NCI-H2171 treated with DMSO at 0.1 percent for 48 hours (cell line): ENCODE data around the gene NDUFC2.
"Not testable (repeated sequence)": the region's sequence is repeated elsewhere in the genome, so short reads cannot be mapped to it uniquely, and the experiment has no call there.

Experiments
- DNase-seq: peaks from one replicate; lab custom pipeline; 2025; lab: John Stamatoyannopoulos, UW

The NDUFC2 gene

GRCh38 chr11:78079232-78080083 lies at the start of gene NDUFC2:
TSS of gene NDUFC2 (minus strand) at chr11:78079862. CDS start at chr11:78079744, 118 bp downstream.
- DNase-seq, result peak; percentile 79

- no peak for DNase-seq
Observed at GRCh38 chr11:78127403-78127802, 47.7 kb upstream of the NDUFC2 start.

GRCh38 chr11:78112582-78113275 lies 33.1 kb upstream of the NDUFC2 start:
- no peak for DNase-seq

DNA sequence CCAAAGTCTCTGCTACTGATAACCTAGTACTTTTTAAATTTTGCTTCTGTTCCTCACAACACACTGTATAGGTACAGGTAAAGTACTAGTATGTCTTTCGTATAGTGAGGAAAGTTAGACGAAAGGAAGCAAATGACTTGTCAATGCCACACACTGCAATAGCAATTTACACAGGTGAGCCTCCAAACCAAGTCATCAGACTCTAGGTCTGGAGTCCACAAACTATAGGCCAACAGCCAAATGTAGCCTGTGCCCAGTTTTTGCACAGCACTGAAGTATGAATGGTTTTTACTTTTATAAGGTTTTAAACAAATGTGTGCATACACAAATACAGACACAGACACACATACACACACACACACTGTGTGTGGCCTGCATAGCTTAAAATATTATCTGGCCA lies 31.6 kb upstream of the NDUFC2 start:
- no peak for DNase-seq

DNA sequence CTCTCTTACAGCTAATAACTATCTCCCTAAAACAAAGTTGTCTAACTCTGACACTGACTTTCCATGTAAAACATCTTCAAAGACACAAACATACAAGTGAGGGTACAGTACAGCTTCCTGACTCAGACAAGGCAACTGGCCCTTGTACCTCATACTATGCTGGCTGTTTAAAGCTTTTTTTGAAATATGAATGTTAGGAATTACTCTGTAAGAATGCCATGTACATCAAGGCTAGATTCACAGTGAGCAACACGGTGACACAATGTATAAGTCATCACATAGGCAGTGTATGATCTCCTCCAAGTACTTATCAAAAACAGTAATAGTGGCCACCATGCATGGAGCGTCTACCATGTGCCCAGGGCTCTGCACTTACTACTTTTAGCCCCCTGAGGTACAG lies 31.2 kb upstream of the NDUFC2 start:
- no peak for DNase-seq

GRCh38 chr11:78110351-78110750 lies 30.7 kb upstream of the NDUFC2 start:
- DNase-seq, result no peak

DNA sequence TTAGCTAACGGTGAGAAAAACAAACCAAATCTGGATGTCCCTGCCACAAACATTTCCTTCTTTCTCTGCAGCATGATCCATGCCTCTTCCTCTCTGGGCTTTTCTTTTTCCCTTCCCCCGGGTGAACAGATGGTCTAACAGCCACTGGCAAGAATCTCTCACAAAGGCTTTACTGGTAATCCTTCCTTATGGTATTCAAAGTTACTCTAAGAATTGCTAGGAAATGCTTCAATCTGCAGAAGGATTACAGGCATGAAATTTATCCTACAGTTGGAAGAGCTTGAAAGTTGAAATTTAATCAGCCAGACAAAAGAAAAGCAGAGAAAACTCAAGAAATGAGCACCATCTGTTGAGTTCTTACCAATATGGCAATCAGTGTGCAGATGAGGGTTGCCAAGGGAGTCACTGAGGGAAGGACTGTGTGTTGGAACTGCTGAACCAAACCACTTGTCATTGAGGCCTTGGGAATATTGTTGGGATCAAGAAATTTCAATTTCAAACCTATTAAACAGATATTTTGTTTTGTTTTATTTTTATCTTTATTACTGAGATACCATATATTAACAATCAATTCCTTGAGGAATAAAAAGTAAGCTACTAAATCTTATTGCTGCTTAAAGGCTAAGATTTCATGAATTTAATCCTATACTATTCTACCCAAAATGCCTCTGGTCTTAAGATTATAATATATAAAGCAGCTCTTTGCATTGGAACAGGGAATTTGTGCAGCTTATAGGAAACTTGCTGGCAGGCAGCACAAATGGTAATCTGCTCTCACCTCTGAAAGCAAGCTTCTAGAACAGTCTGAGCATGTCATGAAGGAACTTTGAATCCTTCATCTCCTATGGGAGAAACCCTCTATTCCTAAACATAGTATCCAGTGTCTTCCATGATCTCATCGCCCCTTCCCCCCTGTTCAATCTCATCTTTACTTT lies 29.7 kb upstream of the NDUFC2 start:
- DNase-seq, result peak; percentile 97

GRCh38 chr11:78100676-78101472 lies 21.2 kb upstream of the NDUFC2 start:
- DNase-seq, result peak; percentile 89

DNA sequence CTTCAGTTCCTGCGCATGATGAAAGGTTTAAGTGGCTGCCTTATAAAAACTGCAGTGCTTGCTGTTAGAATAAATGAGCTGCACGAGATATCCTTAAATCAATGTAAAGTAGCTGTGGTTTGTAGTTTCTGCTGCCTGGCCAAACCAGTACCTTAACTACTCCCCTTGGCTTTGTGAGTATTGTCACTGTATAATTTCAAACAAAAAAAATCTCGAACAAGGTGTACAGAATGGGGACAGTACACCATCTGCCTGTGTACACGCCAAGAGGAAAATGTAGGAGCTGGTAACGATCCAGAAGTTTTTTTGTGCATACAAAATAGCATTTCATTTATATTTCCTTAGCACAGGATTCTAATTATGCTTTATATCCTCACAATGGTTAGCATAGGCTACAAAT lies 20.6 kb upstream of the NDUFC2 start:
- DNase-seq, result peak; percentile 88

GRCh38 chr11:78099666-78100065 lies 20.0 kb upstream of the NDUFC2 start:
- DNase-seq, result peak; percentile 64

GRCh38 chr11:78097666-78098385 lies 18.2 kb upstream of the NDUFC2 start:
- DNase-seq, result no peak

- DNase-seq, result no peak
Observed at GRCh38 chr11:78094250-78094649, 14.6 kb upstream of the NDUFC2 start.

GRCh38 chr11:78086521-78087074 lies 6.9 kb upstream of the NDUFC2 start:
- DNase-seq, result not testable (repeated sequence)

GRCh38 chr11:78085972-78086371 lies 6.3 kb upstream of the NDUFC2 start:
- DNase-seq, result peak; percentile 24

DNA sequence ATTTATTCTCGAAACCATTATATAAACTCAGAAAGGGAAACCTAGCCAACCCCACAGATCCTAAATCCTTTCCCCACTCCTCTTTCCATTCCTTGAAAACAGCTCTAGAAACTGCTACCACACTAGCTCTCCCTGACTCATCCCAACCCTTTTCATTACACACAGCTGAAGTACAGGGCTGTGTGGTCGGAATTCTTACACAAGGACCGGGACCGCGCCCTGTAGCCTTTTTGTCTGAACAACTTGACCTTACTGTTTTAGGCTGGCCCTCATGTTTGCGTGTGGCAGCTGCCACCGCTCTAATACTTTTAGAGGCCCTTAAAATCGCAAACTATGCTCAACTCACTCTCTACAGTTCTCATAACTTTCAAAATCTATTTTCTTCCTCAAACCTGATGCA lies 4.8 kb upstream of the NDUFC2 start:
- not testable (repeated sequence) for DNase-seq

GRCh38 chr11:78083021-78083420 lies 3.4 kb upstream of the NDUFC2 start:
- no peak for DNase-seq

DNA sequence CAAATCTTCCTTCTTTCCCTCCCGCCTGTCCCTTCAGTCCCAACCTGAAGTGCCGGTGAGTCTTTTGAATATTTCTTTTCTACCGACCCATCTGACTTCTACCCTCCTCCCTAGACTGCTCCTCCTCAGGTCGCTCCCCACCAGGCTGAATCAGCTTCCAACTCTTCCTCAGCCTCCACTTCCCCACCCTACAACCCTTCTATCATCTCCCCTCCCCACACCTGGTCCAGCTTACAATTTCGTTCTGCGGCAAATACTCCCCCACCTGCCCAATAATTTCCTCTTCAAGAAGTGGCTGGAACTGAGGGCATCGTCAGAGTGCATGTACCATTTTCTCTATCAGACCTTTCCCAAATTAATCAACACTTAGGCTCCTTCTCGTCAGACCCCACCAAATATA lies 2.5 kb upstream of the NDUFC2 start:
- no peak for DNase-seq

GRCh38 chr11:78081583-78081982 lies 1.9 kb upstream of the NDUFC2 start:
- no peak for DNase-seq

DNA sequence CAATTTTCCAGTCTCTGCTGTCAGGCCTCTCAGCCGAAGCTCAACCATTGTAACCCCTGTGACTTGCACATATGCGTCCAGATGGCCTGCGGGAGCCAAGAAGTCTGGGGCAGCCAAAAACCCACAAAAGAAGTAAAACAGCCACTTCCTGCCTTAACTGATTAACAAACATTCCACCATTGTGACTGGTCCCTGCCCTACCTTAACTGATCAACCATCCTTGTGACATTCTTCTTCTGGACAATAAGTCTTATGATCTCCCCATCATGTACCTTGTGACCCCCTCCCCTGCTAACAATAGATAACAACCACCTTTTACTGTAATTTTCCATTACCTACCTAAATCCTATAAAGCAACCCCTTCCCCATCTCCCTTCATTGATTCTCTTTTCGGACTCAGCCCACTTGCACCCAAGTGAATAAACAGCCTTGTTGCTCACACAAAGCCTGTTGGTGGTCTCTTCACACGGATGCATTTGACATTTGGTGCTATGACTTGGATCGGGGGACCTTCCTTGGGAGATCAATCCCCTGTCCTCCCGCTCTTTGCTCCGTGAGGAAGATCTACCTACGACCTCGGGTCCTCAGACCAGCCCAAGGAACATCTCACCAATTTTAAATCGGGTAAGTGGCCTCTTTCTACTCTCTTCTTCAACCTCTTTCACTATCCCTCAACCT lies 1.3 kb upstream of the NDUFC2 start:
- no peak for DNase-seq
